Endothelial cell (in vitro differentiated cells): ENCODE results near the gene COPB1. TPM values are rescaled to one million over a fixed set of nuclear protein-coding genes. Genes with fewer than 3 reads are reported as not detected.

Source experiments
- DNase-seq: peaks from one replicate; pipeline ENCODE4 v3.0.0; 2021; ENCODE audit warnings: low spot score
- H3K27ac Mint-ChIP-seq: one replicate; pipeline ENCODE4 v1.8.0; 2021; ENCODE audit warnings: mixed read lengths, inconsistent platforms; ENCODE audit not compliant: unreplicated experiment
- H3K27me3 Mint-ChIP-seq: one replicate; pipeline ENCODE4 v1.8.0; 2021; ENCODE audit warnings: mild to moderate bottlenecking, moderate library complexity, mixed read lengths, inconsistent platforms; ENCODE audit not compliant: unreplicated experiment
- H3K36me3 Mint-ChIP-seq: one replicate; pipeline ENCODE4 v1.8.0; 2021; ENCODE audit warnings: mild to moderate bottlenecking, low read depth, mixed read lengths, inconsistent platforms; ENCODE audit not compliant: unreplicated experiment
- H3K4me1 Mint-ChIP-seq: one replicate; pipeline ENCODE4 v1.8.0; 2021; ENCODE audit warnings: mild to moderate bottlenecking, mixed read lengths, inconsistent platforms; ENCODE audit not compliant: unreplicated experiment
- H3K4me3 Mint-ChIP-seq: one replicate; pipeline ENCODE4 v1.8.0; 2021; ENCODE audit warnings: mild to moderate bottlenecking, mixed read lengths, inconsistent platforms; ENCODE audit not compliant: unreplicated experiment
- H3K9me3 Mint-ChIP-seq: one replicate; pipeline ENCODE4 v1.8.0; 2021; ENCODE audit warnings: mixed read lengths, inconsistent platforms; ENCODE audit not compliant: unreplicated experiment
- CTCF ChIP-seq: fragments of 200-600 bp; sonication (generic); IDR thresholded peaks from one replicate; pipeline ENCODE4 v1.5.0; 2021; ENCODE audit warnings: antibody characterized with exemption; ENCODE audit not compliant: unreplicated experiment
- total RNA-seq: library from RNA; stranded (reverse); fragmentation: NEBNext Ultra II Directional; extraction: Animal tissue kit (Norgen Biotek cat#: 25700); gene quantifications from one replicate; pipeline ENCODE4 v1.2.1, GENCODE V29; 2021; ENCODE audit not compliant: unreplicated experiment

Gene COPB1
- total RNA-seq, 1 donor from 2014 or later = 132 TPM

GRCh38 chr11:14423633-14424032 is 76.0 kb downstream of the COPB1 start:
- H3K27ac Mint-ChIP-seq = no peak overlapping the region
- H3K36me3 Mint-ChIP-seq = no peaks in the 10 kb centered on the region
- TF ChIP-seq CTCF = no peak
- H3K9me3 Mint-ChIP-seq = no peaks in the 10 kb centered on the region
- no peak for DNase-seq
- no peak overlapping the region for H3K4me3 Mint-ChIP-seq
- no peaks in the 10 kb centered on the region for H3K4me1 Mint-ChIP-seq
- no peaks in the 10 kb centered on the region for H3K27me3 Mint-ChIP-seq

GRCh38 chr11:14422814-14423182 is 76.8 kb downstream of the COPB1 start:
- Mint-ChIP-seq H3K36me3 (no peaks in the 10 kb centered on the region), H3K27ac (no peak overlapping the region), H3K9me3 (no peaks in the 10 kb centered on the region), H3K4me3 (no peak overlapping the region), H3K27me3 (no peaks in the 10 kb centered on the region), H3K4me1 (no peaks in the 10 kb centered on the region)
- no peak for TF ChIP-seq CTCF
- no peak for DNase-seq

DNA sequence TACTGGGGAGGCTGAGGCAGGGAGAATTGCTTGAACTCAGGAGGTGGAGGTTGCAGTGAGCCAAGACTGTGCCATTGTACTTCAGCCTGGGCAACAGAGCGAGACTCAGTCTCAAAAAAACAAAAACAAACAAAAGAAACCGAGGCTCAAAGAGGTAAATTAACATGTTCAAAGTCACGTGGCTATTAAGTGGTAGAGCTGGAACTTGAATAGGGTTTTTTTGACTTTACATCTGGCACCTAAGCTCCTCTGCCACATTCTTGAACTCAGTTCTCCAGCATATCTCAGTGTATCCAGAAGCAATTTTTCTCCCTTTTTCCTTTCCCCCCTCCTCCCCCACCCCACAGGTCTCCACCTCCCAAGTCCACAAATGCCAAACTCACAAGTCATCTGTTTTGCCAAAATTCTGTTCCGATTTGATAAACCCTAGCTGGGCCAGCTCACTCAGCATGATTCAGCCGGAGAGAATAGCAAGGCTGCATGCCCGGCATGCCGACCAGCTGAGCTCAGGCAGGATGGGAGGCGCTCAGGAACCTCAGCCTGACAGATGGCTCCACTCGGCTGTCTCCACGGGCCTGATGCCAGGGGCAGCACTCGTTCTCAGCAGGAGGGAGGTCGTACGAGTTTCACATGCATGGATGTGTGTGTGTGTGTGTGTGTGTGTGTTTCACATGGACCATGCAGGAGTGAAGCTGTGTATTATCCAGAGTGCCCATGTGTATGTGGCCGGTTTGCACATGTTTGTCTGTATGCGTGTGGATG is 77.4 kb downstream of the COPB1 start:
- no peak for TF ChIP-seq CTCF
- peaks cover 5% of the 10 kb centered on the region for H3K4me1 Mint-ChIP-seq
- no peak overlapping the region for H3K4me3 Mint-ChIP-seq
- H3K9me3 Mint-ChIP-seq = no peaks in the 10 kb centered on the region
- H3K36me3 Mint-ChIP-seq = no peaks in the 10 kb centered on the region
- H3K27me3 Mint-ChIP-seq = peaks cover 3% of the 10 kb centered on the region
- DNase-seq = peak; percentile 71
- H3K27ac Mint-ChIP-seq = no peak overlapping the region

DNA sequence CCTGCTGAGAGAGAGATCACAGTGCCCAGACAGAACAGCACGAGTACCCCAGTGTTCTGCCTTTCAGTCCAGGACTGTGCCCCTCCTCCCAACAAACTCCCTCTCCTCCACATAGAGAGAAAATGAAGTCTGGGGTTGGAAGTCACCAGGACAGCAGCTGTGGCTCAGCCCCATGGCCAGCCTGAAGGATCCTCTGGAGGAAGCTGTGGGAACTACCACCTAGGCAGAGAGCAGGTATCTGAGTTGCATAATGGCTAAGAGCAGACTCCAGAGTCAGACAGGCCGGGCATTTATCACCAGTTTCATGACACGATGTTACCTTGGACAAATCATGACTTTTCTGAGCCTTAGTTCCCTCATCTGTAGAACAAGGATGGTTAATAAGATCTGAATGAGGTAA is 79.4 kb downstream of the COPB1 start:
- H3K27me3 Mint-ChIP-seq = peaks cover 5% of the 10 kb centered on the region
- no peak for DNase-seq
- TF ChIP-seq CTCF = no peak
- H3K36me3 Mint-ChIP-seq = no peaks in the 10 kb centered on the region
- peaks cover 14% of the 10 kb centered on the region for H3K4me1 Mint-ChIP-seq
- no peak overlapping the region for H3K4me3 Mint-ChIP-seq
- H3K27ac Mint-ChIP-seq = no peak overlapping the region
- no peaks in the 10 kb centered on the region for H3K9me3 Mint-ChIP-seq

GRCh38 chr11:14418801-14419417 is 80.7 kb downstream of the COPB1 start:
- DNase-seq = no peak

More at GRCh38 chr11:14418801-14419417, 80.7 kb downstream of the COPB1 start:
- no peak overlapping the region for H3K4me3 Mint-ChIP-seq
- no peaks in the 10 kb centered on the region for H3K36me3 Mint-ChIP-seq
- peaks cover 5% of the 10 kb centered on the region for H3K27me3 Mint-ChIP-seq
- peak; percentile 51 for TF ChIP-seq CTCF
- no peak overlapping the region for H3K27ac Mint-ChIP-seq
- peaks cover 22% of the 10 kb centered on the region for H3K4me1 Mint-ChIP-seq
- H3K9me3 Mint-ChIP-seq = no peaks in the 10 kb centered on the region
